GM12873 (cell line): ENCODE results near the gene SAMD4A.

Source experiments
- TF ChIP-seq, protein P1 (sequence below): IDR thresholded peaks from 2 replicates; pipeline ENCODE4 v1.5.1; 2012; ENCODE audit warnings: low read depth, mild to moderate bottlenecking, moderate library complexity, low read length, control low read depth; ENCODE audit not compliant: insufficient read depth; ENCODE audit errors: missing control alignments

The SAMD4A gene

GRCh38 chr14:54768501-54769129 lies 201.7 kb downstream of the SAMD4A start:
- TF ChIP-seq, protein P1, sequence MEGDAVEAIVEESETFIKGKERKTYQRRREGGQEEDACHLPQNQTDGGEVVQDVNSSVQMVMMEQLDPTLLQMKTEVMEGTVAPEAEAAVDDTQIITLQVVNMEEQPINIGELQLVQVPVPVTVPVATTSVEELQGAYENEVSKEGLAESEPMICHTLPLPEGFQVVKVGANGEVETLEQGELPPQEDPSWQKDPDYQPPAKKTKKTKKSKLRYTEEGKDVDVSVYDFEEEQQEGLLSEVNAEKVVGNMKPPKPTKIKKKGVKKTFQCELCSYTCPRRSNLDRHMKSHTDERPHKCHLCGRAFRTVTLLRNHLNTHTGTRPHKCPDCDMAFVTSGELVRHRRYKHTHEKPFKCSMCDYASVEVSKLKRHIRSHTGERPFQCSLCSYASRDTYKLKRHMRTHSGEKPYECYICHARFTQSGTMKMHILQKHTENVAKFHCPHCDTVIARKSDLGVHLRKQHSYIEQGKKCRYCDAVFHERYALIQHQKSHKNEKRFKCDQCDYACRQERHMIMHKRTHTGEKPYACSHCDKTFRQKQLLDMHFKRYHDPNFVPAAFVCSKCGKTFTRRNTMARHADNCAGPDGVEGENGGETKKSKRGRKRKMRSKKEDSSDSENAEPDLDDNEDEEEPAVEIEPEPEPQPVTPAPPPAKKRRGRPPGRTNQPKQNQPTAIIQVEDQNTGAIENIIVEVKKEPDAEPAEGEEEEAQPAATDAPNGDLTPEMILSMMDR, result no peak

GRCh38 chr14:54769951-54770863 lies 203.3 kb downstream of the SAMD4A start:
- TF ChIP-seq, protein P1, result no peak

GRCh38 chr14:54771411-54772027 lies 204.6 kb downstream of the SAMD4A start:
- TF ChIP-seq, protein P1, result no peak

GRCh38 chr14:54772451-54772881 lies 205.5 kb downstream of the SAMD4A start:
- TF ChIP-seq, protein P1, result no peak

- TF ChIP-seq, protein P1, result peak; percentile 55
Observed at GRCh38 chr14:54773171-54774006, 206.5 kb downstream of the SAMD4A start.

GRCh38 chr14:54774824-54775223 lies 207.9 kb downstream of the SAMD4A start:
- TF ChIP-seq, protein P1, result no peak
